GM12878 (cell line): Measurements from ENCODE around the gene KCNQ1. TPM values are rescaled to one million over a fixed set of nuclear protein-coding genes. Genes with fewer than 3 reads are reported as not detected.
"Not testable (repeated sequence)": the region's sequence is repeated elsewhere in the genome, so short reads cannot be mapped to it uniquely, and the experiment has no call there.

ENCODE experiments used
- ATAC-seq: fragments of 200-7000 bp; cut with Tn5 transposase; 3 replicates; pipeline ENCODE4 v1.9.1; 2020; ENCODE audit warnings: mild to moderate bottlenecking, moderate library complexity
- BruUV-seq: library from RNA; stranded (reverse); fragments of 400-500 nt; replicated peaks from 2 replicates; lab custom pipeline; 2021; lab: Mats Ljungman, UMichigan
- CTCF ChIA-PET: fragments of 300-600 bp; sonication (Branson Sonifier 250); formaldehyde crosslinking; extraction: SDS; loops from one replicate; lab custom pipeline; 2021; ENCODE audit warnings: inconsistent platforms; lab: Yijun Ruan, JAX
- POLR2A ChIA-PET: fragments of 350-600 bp; formaldehyde crosslinking; extraction: SDS; loops from one replicate; lab custom pipeline; 2021; ENCODE audit warnings: inconsistent platforms; lab: Charles Lee
- RAD21 ChIA-PET: fragments of 300-600 bp; sonication (Branson Sonifier 250); formaldehyde crosslinking; loops from one replicate; lab custom pipeline; 2023; ENCODE audit warnings: antibody characterized with exemption; ENCODE audit not compliant: unreplicated experiment; lab: Charles Lee
- SMC1A ChIA-PET: fragments of 300-600 bp; sonication (Branson Sonifier 250); formaldehyde crosslinking; loops from one replicate; lab custom pipeline; 2023; ENCODE audit not compliant: unreplicated experiment, uncharacterized antibody; lab: Charles Lee
- DNase-seq: peaks from one replicate; pipeline ENCODE4 v3.0.0-alpha.2; 2011; ENCODE audit warnings: low read depth, low spot score
- FAIRE-seq: peaks from 3 replicates; lab custom pipeline; 2011; peaks lifted over from hg19 to GRCh38; lab: Jason Lieb, UNC
- H2AFZ ChIP-seq: 2 replicates; pipeline ENCODE4 v1.6.0; 2011; ENCODE audit warnings: low read depth, low read length, control low read depth; ENCODE audit not compliant: control insufficient read depth
- H3K27ac ChIP-seq: 2 replicates; pipeline ENCODE4 v1.5.1; 2011; ENCODE audit warnings: control low read depth; ENCODE audit not compliant: control insufficient read depth, insufficient read depth
- H3K27me3 ChIP-seq, 2 experiments: replicated peaks in 1 of 2; 2 replicates each; pipeline versions ENCODE4 v1.6.0 to v1.6.1; 2011; ENCODE audit warnings: low read length in 1 of 2; ENCODE audit not compliant: control insufficient read depth in 2 of 2, insufficient read depth in 2 of 2
- H3K36me3 ChIP-seq, 2 experiments: 2 replicates each; pipeline ENCODE4 v1.5.1; 2011; ENCODE audit warnings: low read length in 1 of 2; ENCODE audit not compliant: control insufficient read depth in 2 of 2, insufficient read depth in 2 of 2
- H3K4me1 ChIP-seq: 2 replicates; pipeline ENCODE4 v1.6.1; 2011; ENCODE audit warnings: mild to moderate bottlenecking, low read length, moderate library complexity, mixed read lengths; ENCODE audit not compliant: control insufficient read depth, insufficient read depth
- H3K4me2 ChIP-seq: 2 replicates; pipeline ENCODE4 v1.6.0; 2011; ENCODE audit warnings: control low read depth; ENCODE audit not compliant: control insufficient read depth, insufficient read depth
- H3K4me3 ChIP-seq: fragments of 200-600 bp; sonication (generic); 2 replicates; pipeline ENCODE4 v1.5.1; 2016
- H3K79me2 ChIP-seq: 2 replicates; pipeline ENCODE4 v1.6.0; 2011; ENCODE audit warnings: low read length; ENCODE audit not compliant: control insufficient read depth, insufficient read depth
- H3K9ac ChIP-seq: 2 replicates; pipeline ENCODE4 v1.8.0; 2011; ENCODE audit warnings: low read length, control low read depth, mixed read lengths; ENCODE audit not compliant: control insufficient read depth, insufficient read depth
- H3K9me3 ChIP-seq: replicated peaks from 3 replicates; pipeline ENCODE4 v1.5.1; 2011; ENCODE audit warnings: mild to moderate bottlenecking, low read length; ENCODE audit not compliant: control insufficient read depth, insufficient read depth
- H4K20me1 ChIP-seq: 2 replicates; pipeline ENCODE4 v1.6.0; 2011; ENCODE audit not compliant: control insufficient read depth, insufficient read depth
- FOXM1 ChIP-seq: IDR thresholded peaks from 2 replicates; pipeline ENCODE4 v1.6.1; 2012; ENCODE audit warnings: low read depth, mild to moderate bottlenecking, inconsistent platforms, low read length, moderate library complexity
- WGBS: methylation state at CpG from one replicate; pipeline ENCODE4 v1.1.6; 2016; ENCODE audit warnings: low lambda C conversion rate; ENCODE audit not compliant: insufficient replicate concordance, insufficient coverage; ENCODE audit errors: missing lambda C conversion rate; 5-methylcytosine and 5-hydroxymethylcytosine counted together
- in situ Hi-C: fragments of 300-500 bp; cut with MboI; formaldehyde crosslinking; loops from 9 replicates; pipeline ENCODE4 v1.14.3; 2018; ENCODE audit warnings: mixed read lengths
- intact Hi-C: fragments of 100-400 bp; cut with micrococcal nuclease; formaldehyde crosslinking; loops from one replicate; pipeline ENCODE4 v1.14.2; 2022; ENCODE audit not compliant: unreplicated experiment
- polyA plus RNA-seq, 11 experiments: library from polyadenylated mRNA; depleted of rRNA in 4 of 11; unstranded in 6 of 11; stranded (reverse) in 5 of 11; fragments of >200 nt; fragmentation: Nextera tagmentation in 4 of 11; fragmentation: Illumina TruSeq in 1 of 11; extraction: Ambion mirVana in 4 of 11; extraction: Trizol in 1 of 11; gene quantifications; 1 replicate in 1 of 11; 2 replicates in 10 of 11; pipeline versions ENCODE4 v1.2.1 to v1.2.3, GENCODE V29; 2011 to 2016; ENCODE audit warnings: inconsistent platforms in 2 of 11, missing spikeins in 2 of 11, low read depth in 1 of 11
- total RNA-seq, 4 experiments: library from RNA; depleted of rRNA in 3 of 4; stranded (reverse); fragments of >200 nt in 3 of 4; fragmentation: Illumina TruSeq in 1 of 4; extraction: Trizol in 1 of 4; gene quantifications; 2 replicates each; pipeline versions ENCODE4 v1.2.1 to v1.2.3, GENCODE V29; 2013 to 2021

The KCNQ1 gene
- total and polyA plus RNA-seq, 10 of the 15 experiments (the other 5 are each of a cell fraction or from before 2014, with no cell fraction given), result 0.03 to 0.15 (median 0.12) TPM; not detected in 7

DNA sequence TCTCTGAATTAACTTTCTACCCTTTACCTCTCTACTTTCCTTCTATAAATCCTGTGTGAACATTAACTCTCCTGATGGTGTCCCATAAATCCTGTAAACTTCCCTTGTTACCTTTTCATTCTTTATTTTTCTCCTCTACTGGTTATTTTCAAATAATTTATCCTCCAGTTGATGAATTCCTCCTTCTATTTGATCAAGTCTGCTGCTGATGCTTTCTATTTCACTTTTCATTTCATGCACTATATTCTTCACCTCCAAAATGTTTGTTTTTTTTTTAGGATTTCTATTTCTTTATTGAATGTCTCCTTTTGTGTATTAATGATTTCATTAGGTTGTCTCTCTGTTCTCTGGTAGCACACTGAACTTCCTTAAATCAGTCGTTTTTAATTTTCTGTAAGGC, 186.4 kb downstream of the KCNQ1 start:
- no peak overlapping the region for H3K9ac ChIP-seq
- no peak overlapping the region for H2AFZ ChIP-seq
- no peaks in the 10 kb centered on the region for H3K79me2 ChIP-seq
- H3K4me3 ChIP-seq, result no peak overlapping the region
- ATAC-seq, result no peak
- RAD21 ChIA-PET, result no interaction called here
- 0% methylated on average over 1 of the region's 1 CpG for WGBS
- H3K9me3 ChIP-seq, result no peaks in the 10 kb centered on the region; the same call in 1 of the 3 replicates
- no peak for TF ChIP-seq FOXM1
- no peak overlapping the region for H3K4me2 ChIP-seq
- H3K36me3 ChIP-seq, result no peaks in the 10 kb centered on the region
- CTCF ChIA-PET, result no interaction called here
- H3K4me1 ChIP-seq, result no peaks in the 10 kb centered on the region
- no peak overlapping the region for H3K27ac ChIP-seq
- intact Hi-C loops, result no loop called here
- POLR2A ChIA-PET, result no interaction called here
- no peak for DNase-seq
- no peak for FAIRE-seq
- H4K20me1 ChIP-seq, result no peaks in the 10 kb centered on the region
- H3K27me3 ChIP-seq, result no peaks in the 10 kb centered on the region
- no TSS peak for BruUV-seq
- in situ Hi-C loops, result no loop called here
- SMC1A ChIA-PET, result no interaction called here

- RAD21 ChIA-PET, result not testable (repeated sequence)
Measured at GRCh38 chr11:2639763-2640162, 195.0 kb downstream of the KCNQ1 start.

More at GRCh38 chr11:2639763-2640162, 195.0 kb downstream of the KCNQ1 start:
- H3K27ac ChIP-seq, H3K4me2 ChIP-seq, H3K79me2 ChIP-seq, POLR2A ChIA-PET, H3K4me1 ChIP-seq, H3K27me3 ChIP-seq, H3K4me3 ChIP-seq, H2AFZ ChIP-seq, FAIRE-seq, H4K20me1 ChIP-seq, in situ Hi-C loops, H3K9ac ChIP-seq, ATAC-seq, H3K9me3 ChIP-seq, BruUV-seq, SMC1A ChIA-PET, CTCF ChIA-PET, intact Hi-C loops, H3K36me3 ChIP-seq, DNase-seq: not testable (repeated sequence)
- 80% methylated on average over 13 of the region's 13 CpGs for WGBS
